Suppressor macrophage (primary cell): ENCODE measurements around the gene PPIA.

ENCODE experiments used
- DNase-seq, 4 experiments: peaks; one replicate each; pipeline ENCODE4 v3.0.0-alpha.2; 2020 to 2022
- total RNA-seq, 17 experiments: gene quantifications; one replicate each; lab custom pipeline; 2026; ENCODE audit warnings: mixed read lengths in 6 of 17, inconsistent platforms in 3 of 17; lab: John Stamatoyannopoulos, UW

The PPIA gene
- total RNA-seq, result 359 to 754 (median 580) reads per million in 17 experiments

DNA sequence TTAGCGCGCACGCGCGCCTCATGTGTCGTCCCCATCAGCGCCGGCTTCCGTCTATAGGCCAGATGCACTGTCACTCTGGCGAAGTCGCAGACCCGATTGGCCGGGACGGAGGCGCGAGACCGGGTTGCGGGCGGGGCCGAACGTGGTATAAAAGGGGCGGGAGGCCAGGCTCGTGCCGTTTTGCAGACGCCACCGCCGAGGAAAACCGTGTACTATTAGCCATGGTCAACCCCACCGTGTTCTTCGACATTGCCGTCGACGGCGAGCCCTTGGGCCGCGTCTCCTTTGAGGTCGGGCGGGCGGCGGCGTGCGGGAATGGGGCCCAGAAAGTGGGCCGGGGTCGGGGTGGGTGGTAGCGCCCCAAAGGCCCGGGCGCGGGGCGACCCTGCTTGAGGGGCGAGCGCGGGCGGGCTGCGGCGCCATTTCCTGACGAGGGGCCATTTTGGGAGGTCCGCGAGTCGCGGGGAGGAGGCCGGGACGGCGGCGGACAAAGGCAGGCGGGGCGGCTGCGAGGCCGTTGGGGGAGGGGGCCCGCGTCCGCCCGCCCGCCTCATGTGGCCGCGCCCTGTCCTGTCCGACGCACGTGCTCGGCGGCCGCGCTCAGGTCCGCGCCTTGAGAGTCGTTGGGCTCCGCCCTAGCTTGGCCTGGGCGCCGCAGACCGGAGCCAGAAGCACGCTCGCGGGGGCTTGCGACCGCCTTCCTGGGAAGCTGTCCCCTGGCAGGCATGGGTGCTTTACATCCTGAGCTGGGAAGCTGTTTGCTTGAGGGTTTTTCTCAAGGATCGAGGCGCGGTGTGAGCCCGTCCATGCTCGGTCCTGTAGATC, at the start of gene PPIA:
Gene PPIA (plus strand): TSS at position 178 of the 825 bp plus-strand sequence. CDS start 44 bp downstream, at position 222.
- DNase-seq, result peak; percentile 99 to 100 (median 100)

DNA sequence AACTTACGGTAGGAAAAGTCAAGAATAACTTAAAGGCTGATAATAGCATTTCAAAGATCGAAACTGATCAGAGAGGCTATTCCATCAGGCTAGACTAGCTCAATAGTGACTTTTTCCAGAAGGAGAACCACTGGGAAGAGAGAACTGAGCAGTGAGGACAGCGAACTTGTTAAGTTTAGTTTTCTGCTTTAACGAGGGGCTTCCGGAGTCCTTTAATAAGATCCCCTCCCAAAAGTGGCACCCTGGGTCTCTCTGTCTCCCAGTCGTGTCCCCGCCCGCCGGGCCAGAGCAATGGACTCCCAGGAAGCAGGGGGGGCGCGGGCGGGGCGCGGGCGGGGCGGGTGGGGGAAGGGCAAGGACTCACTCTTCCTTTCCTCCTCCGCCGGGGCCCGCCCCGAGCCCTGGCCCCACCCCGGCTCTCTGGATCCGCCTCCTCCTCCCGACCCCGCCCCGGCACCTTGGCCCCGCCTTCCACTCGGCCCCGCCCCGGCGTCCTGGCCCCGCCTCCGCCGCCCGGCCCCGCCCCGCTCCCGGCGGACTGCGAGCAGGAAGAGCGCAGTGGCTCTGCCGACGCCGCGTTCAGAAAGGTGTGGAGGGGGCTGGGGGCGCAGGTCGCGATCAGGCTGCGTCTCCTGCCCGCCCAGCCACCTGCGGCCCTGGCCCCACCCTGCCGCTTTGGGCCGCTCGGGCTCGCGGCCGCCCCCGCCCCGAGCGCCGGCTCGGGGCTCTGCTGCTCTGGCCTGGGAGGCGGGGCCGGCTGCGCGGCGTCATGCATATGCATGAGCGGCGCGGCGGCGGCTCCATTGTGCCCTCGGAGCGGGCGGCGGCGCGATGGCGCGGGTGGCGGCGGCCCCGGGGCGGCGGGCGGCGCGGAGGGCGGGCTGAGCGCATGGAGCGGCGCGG, 48.2 kb upstream of the PPIA start, which contains the start of gene ZMIZ2:
Gene ZMIZ2 (plus strand): TSS at position 803 of the 903 bp plus-strand sequence. CDS start 7,403 bp downstream, outside the sequence.
- DNase-seq, result peak; percentile 93 to 98 (median 96)

DNA sequence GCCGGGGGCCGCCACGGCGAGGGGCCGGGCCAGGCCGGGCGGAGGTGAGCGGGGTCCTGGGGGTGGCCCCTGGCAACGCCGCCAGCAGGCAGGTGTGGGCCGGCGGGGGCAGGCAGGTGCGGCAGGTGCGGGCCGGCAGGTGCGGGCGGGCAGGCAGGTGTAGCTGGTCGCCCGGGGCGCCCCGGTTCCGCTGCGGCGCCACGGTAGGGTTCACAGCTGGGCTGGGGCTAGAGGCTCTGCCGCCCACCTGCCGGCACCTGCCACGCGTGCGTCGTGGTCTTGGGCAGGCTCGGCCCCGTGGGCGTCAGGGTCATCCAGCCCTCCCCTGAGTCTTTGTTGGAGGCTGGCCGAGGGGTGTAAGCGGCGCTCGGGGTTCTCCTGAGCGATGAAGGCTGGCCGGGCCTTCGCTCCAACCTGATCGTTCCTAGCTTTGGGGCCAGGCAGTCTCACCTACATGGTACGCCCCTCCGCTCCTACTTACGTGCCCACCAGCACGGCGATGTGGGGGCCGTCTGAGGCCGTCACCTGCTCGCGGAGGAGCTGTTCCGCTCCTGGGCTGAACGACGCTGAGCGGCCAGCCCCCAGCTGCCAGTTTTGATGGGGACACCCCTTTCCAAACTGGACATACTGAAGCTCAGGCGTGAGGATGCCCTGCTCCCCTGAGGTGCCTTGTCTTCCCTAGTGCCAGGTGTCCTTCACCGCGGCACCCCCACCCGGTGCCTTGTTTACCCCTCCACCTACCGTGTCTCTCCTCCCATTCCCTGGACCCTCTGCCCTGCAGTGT, 47.3 kb upstream of the PPIA start:
- DNase-seq, result peak in 3 of 4 experiments; percentile 27 to 52 (median 34)

DNA sequence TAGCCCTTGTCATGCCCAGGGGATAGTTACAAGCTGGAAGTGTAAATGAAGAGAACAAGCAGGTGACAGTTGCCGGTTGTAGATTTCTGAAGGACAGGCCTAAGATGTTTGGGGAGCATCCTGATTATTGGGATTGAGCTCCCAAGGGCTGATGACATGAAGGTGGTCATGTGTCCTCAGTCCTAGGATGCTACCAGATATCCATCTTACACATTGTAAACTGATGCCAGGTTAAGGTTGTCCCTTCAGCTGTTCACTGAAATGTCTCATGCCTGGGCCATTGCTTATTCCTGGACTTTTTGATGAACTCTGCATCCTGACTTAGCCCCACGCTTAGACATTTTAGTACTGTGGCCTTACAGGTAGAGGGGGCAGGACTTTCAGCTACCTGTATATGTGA, 46.5 kb upstream of the PPIA start:
- DNase-seq, result no peak

DNA sequence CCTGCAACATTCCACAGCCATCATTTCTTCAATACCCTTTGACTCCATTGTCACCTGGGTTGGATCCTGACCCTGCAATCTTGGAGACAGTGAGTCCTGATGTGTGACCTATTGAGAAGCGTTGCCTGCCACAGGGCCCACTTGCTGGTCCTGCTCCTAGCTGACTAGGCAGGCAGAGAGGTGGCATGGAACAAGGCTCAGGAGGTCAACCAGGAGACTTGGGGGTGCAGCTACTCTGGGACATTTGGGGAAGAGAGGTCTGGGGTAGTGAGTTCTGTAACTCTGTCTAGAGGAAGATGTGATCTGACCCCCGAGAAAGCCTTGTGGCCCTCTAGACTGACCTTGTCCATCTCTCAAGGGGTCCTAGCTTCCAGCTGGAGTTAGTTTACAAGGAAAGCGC, 46.1 kb upstream of the PPIA start:
- DNase-seq, result no peak

DNA sequence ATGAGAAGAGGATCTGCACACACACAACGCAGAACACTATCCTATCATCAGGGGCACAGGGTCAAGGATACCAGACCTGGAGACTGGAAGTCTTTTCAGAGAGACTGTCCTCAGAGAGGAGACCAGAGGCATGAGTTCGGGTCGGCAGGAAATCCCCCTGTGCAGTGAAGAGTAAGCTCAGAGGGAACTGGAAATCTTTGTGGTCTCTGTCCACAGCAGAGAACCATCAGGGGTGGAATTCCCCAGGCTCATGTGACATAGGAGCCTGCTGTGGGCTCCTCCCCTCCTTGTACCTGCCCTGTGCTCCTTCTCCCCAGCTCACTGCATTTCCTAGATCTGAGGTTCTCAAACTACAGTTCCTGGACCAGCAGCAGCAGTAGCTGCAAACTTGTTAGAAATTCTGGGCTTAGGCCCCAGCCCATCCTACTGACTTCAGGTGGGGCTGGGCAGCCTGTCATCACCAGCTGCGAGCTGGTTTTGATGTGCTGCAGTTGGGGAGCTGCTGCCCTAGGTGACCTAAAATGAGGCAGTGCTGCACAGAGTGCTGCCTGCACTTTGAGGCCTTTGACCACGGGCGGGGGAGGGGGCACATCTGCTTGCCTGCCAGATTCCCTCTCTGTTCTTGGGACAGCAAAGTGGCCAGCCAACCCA, 45.4 kb upstream of the PPIA start:
- DNase-seq, result peak in 3 of 4 experiments; percentile 56 to 71 (median 58)

DNA sequence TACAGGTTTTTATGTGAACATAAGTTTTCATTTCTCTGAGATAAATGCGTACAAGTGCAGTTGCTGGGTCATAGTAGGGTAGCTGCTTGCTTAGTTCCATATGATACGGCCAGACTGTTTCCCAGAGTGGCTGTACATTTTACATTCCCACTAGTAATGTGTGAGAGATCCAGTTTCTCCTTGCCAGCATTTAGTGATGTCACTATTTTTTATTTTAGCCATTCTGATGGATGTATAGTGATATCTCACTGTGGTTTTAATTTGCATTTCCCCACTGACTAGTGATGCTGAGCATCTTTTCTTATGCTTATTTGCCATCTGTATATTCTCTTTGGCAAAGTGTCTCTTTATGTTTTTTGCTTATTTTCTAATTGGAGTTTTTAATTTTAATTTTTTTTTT, 43.7 kb upstream of the PPIA start:
- DNase-seq, result no peak

DNA sequence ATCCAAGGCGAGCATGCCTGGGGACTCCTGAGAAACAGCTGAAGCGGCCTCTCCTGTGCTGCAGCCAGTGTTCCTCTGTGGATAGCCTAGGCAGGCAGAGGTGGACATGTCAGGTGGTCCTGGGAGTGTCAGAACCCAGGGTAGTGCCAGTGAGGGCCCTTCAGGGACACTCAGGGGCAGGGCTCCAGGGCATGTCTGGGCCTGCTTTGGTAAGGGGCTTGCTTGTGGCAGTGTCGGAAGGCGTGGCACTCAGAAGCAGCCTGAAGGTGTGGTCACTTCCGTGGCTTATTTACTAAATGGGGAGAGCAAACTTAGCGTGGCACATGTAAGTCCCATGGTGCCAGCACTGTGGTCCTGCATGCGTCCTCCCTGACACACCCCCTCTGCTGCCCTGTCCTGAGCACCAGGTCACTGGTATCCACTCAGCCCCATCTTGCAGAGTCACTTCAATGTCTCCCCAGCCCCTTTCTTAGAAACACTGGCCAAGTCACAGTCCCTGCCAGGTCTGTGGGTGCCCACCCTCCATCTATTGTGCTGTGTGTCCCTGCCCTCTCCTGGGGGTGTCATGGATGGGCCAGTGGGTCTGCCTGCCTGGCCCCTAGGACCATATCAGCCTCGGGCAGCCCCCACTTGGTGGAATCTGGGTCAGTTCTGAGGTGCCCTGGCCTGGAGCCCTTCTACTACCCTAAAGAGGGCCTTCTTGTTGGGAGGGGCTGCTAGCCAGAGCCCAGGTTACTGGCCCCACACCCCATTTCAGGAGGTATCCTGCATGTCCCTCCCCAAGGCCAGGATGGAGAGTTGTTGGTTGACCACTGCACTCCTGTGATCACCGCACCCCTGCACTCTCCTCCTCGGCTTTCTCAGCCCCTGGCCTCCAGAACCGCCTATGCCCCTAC, 41.4 kb upstream of the PPIA start:
- DNase-seq, result no peak

DNA sequence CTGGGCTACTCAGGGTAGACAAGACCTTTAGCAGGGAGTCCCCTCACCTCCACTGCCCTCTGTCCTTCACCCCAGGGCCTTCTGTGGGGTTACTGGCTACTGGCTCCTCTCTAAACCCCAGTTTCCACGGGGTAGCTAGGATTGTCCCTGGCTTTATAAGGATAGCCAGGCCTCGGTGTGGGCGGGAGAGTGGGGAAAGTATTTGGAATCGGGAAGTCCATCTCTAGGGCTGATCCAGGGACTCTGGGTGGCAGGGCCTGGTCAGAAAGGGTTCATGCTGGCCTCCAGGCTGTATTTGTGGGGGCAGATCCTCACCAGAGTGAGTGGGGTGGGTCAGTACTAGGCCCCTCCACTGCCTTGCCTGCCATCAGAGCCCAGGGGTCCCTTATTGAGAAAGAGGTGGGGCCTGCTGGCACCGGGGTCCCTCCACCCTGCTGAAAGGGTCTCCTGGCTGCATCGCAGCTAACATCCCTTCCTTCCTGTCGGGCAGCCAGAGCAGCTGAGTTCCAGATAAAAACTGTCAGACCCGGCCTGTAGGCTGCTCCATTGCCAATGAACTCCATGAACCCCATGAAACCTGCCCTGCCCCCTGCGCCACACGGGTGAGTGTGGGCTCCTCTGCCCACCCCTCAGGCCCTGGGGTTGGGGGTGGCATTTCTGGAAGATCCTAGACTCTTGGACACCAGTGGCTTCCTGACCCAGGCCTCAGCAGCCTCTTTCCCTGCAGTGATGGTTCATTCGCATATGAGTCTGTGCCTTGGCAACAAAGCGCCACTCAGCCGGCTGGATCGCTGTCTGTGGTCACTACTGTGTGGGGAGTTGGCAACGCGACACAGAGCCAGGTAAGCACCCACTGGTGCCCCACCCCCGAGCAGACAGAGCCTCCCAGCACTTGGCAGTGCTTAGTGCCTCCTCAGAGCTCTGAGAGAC, 40.5 kb upstream of the PPIA start:
- DNase-seq, result no peak

DNA sequence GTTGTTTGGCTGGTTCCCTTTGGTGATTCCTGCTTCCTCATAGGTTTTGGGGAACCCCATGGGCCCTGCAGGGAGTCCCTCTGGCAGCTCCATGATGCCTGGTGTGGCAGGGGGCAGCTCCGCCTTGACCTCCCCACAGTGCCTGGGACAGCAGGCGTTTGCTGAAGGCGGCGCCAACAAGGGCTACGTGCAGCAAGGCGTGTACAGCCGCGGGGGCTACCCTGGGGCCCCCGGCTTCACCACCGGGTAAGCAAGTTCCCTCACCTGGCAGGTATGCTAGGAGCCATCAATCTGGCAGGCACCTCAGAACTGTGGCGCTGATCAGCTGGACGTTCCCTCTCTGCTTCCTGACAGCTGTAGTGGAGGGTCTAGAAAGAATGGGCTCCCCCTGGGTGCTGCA, 39.6 kb upstream of the PPIA start:
- DNase-seq, result no peak

DNA sequence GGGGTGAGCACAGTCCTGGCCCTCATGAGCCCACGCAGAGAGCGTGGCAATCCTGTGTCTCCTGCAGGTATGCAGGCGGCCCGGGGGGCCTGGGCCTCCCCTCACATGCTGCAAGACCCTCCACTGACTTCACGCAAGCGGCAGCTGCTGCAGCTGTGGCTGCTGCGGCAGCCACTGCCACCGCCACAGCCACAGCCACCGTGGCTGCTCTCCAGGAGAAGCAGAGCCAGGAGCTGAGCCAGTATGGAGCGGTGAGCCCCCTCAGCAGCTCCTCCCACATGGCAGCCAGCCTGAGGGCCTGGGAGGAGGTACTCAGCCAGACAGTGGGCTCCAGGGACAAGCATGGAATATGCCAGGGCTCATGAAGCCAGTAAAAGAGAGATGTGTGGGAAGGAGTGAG, 39.2 kb upstream of the PPIA start:
- no peak for DNase-seq

DNA sequence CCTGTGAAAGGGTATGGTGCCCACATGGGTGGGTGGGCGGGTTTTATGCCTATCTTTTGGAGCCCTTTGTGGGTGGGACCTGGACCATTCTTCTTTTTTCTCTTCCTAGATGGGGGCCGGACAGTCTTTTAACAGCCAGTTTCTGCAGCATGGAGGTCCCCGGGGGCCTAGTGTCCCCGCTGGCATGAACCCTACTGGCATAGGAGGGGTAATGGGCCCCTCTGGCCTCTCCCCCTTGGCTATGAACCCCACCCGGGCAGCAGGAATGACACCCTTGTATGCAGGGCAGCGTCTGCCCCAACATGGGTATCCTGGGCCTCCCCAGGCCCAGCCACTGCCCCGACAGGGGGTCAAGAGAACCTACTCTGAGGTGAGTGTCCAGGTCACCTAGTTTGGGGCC, 38.7 kb upstream of the PPIA start:
- no peak for DNase-seq

DNA sequence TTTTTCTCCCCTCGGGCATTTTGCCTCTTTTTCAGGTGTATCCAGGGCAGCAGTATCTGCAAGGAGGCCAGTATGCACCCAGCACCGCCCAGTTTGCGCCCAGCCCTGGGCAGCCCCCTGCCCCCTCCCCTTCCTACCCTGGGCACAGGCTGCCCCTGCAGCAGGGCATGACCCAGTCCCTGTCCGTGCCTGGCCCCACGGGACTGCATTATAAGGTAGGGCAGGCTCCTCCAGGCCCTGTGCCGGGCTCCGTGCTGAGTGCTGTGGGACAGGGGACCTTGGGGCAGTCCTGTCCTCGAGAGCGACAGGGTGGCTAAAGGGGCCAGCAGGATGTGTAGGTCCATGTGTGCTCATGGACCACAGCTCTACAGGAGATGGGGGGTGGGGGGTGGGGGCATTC, 37.2 kb upstream of the PPIA start:
- DNase-seq, result no peak

DNA sequence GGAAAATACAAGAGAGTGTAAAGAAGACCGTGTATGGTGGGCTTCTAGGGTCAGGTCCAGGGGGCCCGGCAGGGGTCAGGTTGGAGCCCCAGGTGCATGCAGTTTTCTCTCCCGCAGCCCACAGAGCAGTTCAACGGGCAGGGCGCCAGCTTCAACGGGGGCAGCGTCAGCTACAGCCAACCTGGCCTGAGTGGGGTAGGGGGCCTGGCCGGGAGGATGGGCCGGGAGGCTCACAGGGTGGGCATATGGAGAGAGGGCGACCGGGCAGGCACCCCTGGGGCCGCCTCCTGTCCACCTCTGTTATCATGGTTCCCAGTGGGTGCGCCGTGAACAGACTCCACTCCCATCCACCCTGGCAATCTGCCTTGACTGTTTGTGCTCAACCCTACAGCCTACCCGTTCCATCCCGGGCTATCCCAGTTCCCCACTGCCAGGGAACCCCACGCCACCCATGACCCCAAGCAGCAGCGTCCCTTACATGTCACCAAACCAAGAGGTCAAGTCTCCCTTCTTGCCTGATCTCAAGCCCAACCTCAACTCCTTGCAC, 36.4 kb upstream of the PPIA start:
- no peak for DNase-seq

DNA sequence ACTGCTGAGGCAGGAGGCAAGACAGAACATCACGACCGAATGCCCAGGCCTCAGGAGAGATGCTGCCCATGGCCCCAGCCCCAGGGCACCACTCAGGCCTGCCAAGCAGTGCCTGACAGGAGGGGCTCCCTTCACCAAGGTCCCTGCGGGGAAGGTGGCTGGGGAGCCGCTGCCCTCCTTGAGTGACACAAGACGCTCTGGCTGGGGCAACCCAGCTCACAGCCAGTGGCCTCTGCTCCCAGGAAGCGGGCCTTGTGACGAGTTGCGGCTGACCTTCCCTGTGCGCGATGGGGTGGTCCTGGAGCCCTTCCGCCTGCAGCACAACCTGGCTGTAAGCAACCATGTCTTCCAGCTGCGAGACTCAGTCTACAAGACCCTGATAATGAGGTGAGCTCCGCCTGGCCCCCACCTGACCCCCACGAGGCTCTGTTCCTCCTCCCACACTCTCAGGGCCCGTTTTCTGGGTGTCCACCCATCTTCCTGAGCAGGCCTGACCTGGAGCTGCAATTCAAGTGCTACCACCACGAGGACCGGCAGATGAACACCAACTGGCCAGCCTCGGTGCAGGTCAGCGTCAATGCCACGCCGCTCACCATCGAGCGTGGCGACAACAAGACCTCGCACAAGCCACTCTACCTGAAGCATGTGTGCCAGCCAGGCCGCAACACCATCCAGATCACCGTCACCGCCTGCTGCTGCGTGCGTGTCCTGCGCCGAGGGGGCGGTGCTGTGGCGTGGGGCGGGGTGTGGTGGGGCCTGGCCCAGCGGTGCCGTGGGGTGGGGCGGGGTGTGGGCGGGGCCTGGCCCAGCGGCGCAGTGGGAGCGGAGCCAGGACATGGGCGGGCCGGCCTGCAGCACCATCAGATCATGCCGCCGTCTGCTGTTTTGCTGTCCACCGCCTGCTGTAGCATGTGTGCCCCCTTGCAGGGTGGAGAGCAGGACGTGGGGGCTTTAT, 35.0 kb upstream of the PPIA start:
- DNase-seq, result no peak

DNA sequence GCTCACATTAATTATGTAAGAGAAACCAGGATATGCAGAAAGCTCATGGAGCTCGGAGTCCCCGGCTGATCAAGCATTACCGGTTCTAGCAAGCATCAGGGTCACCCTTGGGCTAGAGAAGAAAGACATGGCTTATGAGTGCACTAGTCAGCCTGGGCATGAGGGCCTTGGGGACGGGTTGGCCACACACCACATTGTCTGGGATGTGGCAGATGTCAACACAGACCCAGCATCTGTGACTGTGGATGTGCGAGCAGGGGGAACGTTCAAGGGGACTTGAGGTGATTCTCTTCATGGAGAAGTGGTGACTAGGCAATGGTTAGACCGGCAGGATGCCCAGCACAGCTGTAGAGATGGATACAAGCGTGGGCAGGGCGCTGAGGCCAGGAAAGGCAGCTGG, 34.2 kb upstream of the PPIA start:
- no peak for DNase-seq

DNA sequence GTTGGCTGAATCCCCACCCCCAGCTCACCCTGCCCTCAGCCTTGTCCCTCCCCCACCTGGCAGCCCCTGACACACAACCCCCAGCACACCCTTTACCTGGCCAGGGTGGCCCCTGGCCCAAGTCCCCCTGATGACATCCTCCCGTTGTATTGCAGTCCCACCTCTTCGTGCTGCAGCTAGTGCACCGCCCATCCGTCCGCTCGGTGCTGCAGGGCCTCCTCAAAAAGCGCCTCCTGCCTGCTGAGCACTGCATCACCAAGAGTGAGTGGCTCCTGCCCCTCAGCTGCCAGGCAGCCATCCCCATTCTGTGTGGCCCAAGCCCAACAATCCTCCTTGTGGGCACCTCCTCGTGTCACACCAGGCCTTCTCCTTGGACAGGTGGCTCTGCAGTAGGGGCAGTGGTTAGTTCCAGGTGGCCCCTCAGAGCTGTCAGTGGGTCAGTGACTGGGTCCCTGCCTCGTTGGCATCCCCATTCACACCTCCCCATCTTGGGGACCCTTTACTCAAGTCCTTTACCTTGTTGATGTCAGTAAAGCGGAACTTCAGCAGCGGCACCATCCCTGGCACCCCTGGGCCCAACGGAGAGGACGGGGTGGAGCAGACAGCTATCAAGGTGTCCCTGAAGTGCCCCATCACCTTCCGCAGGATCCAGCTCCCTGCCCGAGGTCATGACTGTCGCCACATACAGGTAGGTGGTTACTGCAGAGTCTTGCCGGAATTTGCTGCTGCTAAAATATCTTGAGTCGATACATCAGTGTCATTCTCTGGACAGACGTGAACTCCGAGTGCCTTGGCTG, 33.6 kb upstream of the PPIA start:
- no peak for DNase-seq
